RWPE2 (cell line): ENCODE data around the gene HYAL1.

Source experiments
- ATAC-seq: fragments of 200-7000 bp; cut with Tn5 transposase; 3 replicates; pipeline ENCODE4 v1.9.1; 2021; ENCODE audit warnings: low read depth
- DNase-seq: peaks from one replicate; pipeline ENCODE4 v3.0.0-alpha.2; 2020; ENCODE audit warnings: low spot score
- H3K27ac ChIP-seq: fragments of 450-650 bp; 2 replicates; pipeline ENCODE4 v1.5.1; 2017; ENCODE audit warnings: mild to moderate bottlenecking; ENCODE audit not compliant: poor library complexity, severe bottlenecking
- H3K27me3 ChIP-seq: fragments of 250-450 bp; sonication (Bioruptor Pico); 2 replicates; pipeline ENCODE4 v1.5.1; 2021; ENCODE audit warnings: mild to moderate bottlenecking, moderate library complexity; ENCODE audit not compliant: insufficient read depth, poor library complexity, severe bottlenecking
- H3K36me3 ChIP-seq: fragments of 250-450 bp; sonication (Bioruptor Pico); 2 replicates; pipeline ENCODE4 v1.5.1; 2020; ENCODE audit warnings: low read depth, mild to moderate bottlenecking, moderate library complexity
- H3K4me1 ChIP-seq: fragments of 250-450 bp; sonication (Bioruptor Pico); 2 replicates; pipeline ENCODE4 v1.5.1; 2021; ENCODE audit warnings: mild to moderate bottlenecking, moderate library complexity; ENCODE audit not compliant: insufficient read depth, poor library complexity, severe bottlenecking
- H3K4me3 ChIP-seq: fragments of 250-450 bp; sonication (Bioruptor Pico); 2 replicates; pipeline ENCODE4 v1.5.1; 2021; ENCODE audit warnings: mild to moderate bottlenecking, moderate library complexity; ENCODE audit not compliant: severe bottlenecking
- H3K9me3 ChIP-seq: fragments of 250-450 bp; sonication (Bioruptor Pico); 2 replicates; pipeline ENCODE4 v1.5.1; 2021; ENCODE audit warnings: mild to moderate bottlenecking, moderate library complexity; ENCODE audit not compliant: severe bottlenecking
- CTCF ChIP-seq: fragments of 450-650 bp; IDR thresholded peaks from one replicate; pipeline ENCODE4 v1.5.1; 2017; ENCODE audit warnings: mild to moderate bottlenecking, moderate library complexity; ENCODE audit not compliant: poor library complexity, severe bottlenecking

The HYAL1 gene

GRCh38 chr3:50340147-50340447 lies 36.7 kb upstream of the HYAL1 start:
- Histone ChIP-seq H3K36me3 (peaks cover 14% of the 10 kb centered on the region), H3K4me3 (peak overlapping the region; percentile 39), H3K4me1 (peaks cover 15% of the 10 kb centered on the region), H3K27ac (peak overlapping the region; percentile 17), H3K27me3 (no peaks in the 10 kb centered on the region), H3K9me3 (no peaks in the 10 kb centered on the region)
- ATAC-seq: no peak
- no peak for DNase-seq
- TF ChIP-seq CTCF: no peak

- Histone ChIP-seq H3K27ac (peak overlapping the region; percentile 17), H3K4me3 (peak overlapping the region; percentile 39), H3K9me3 (no peaks in the 10 kb centered on the region), H3K27me3 (no peaks in the 10 kb centered on the region), H3K4me1 (peaks cover 19% of the 10 kb centered on the region), H3K36me3 (peaks cover 19% of the 10 kb centered on the region)
- ATAC-seq (no peak), DNase-seq (no peak)
- no peak for TF ChIP-seq CTCF
Observed at GRCh38 chr3:50339485-50340146, 36.2 kb upstream of the HYAL1 start.

- peaks cover 25% of the 10 kb centered on the region for H3K36me3 ChIP-seq
- DNase-seq (no peak), ATAC-seq (no peak)
- no peak overlapping the region for H3K4me3 ChIP-seq
- peak overlapping the region; percentile 83 for H3K27ac ChIP-seq
- H3K27me3 ChIP-seq: no peaks in the 10 kb centered on the region
- H3K4me1 ChIP-seq: peaks cover 21% of the 10 kb centered on the region
- H3K9me3 ChIP-seq: no peaks in the 10 kb centered on the region
- no peak for TF ChIP-seq CTCF
Observed at GRCh38 chr3:50338965-50339364, 35.6 kb upstream of the HYAL1 start.

GRCh38 chr3:50337175-50337861 lies 33.9 kb upstream of the HYAL1 start:
- peaks cover 33% of the 10 kb centered on the region for H3K36me3 ChIP-seq
- no peak for TF ChIP-seq CTCF
- no peaks in the 10 kb centered on the region for H3K9me3 ChIP-seq
- H3K27me3 ChIP-seq: no peaks in the 10 kb centered on the region
- peak overlapping the region; percentile 83 for H3K27ac ChIP-seq
- peak; percentile 78 for ATAC-seq
- H3K4me1 ChIP-seq: peaks cover 23% of the 10 kb centered on the region
- H3K4me3 ChIP-seq: peak overlapping the region; percentile 61
- DNase-seq: peak; percentile 100
